ENCODE data around the gene TMC8. TPM values are rescaled to one million over a fixed set of nuclear protein-coding genes. Genes with fewer than 3 reads are reported as not detected.

TMC8 gene
- total and polyA plus RNA-seq, 2 donors from 2014 or later = 1.0 to 35.9 TPM

- FAIRE-seq (no peak), DNase-seq (peak in 1 of 5 donors; percentile 59)
- peaks cover 0 to 5% (median 0%) of the 10 kb centered on the region in 3 donors for H3K36me3 ChIP-seq (ENCODE audit: control insufficient read depth in 2 of 3, insufficient read depth in 3 of 3, low read length in 3 of 3)
- no peak overlapping the region for H3K9ac ChIP-seq (ENCODE audit: low read length in 3 of 3)
- no peaks in the 10 kb centered on the region for H3K9me3 ChIP-seq (ENCODE audit: control insufficient read depth in 2 of 3, insufficient read depth in 1 of 3, low read length in 3 of 3)
- H3K27me3 ChIP-seq (ENCODE audit: control insufficient read depth, insufficient read depth, low read length) = no peaks in the 10 kb centered on the region
- no peak overlapping the region for H3K27ac ChIP-seq (ENCODE audit: low read depth in 2 of 2, low read length in 2 of 2)
- intact Hi-C loops (cut with DNase I) = no loop called here
- TF ChIP-seq, protein P1, sequence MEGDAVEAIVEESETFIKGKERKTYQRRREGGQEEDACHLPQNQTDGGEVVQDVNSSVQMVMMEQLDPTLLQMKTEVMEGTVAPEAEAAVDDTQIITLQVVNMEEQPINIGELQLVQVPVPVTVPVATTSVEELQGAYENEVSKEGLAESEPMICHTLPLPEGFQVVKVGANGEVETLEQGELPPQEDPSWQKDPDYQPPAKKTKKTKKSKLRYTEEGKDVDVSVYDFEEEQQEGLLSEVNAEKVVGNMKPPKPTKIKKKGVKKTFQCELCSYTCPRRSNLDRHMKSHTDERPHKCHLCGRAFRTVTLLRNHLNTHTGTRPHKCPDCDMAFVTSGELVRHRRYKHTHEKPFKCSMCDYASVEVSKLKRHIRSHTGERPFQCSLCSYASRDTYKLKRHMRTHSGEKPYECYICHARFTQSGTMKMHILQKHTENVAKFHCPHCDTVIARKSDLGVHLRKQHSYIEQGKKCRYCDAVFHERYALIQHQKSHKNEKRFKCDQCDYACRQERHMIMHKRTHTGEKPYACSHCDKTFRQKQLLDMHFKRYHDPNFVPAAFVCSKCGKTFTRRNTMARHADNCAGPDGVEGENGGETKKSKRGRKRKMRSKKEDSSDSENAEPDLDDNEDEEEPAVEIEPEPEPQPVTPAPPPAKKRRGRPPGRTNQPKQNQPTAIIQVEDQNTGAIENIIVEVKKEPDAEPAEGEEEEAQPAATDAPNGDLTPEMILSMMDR (IDR thresholded peaks at IDR 0.05; ENCODE audit: borderline replicate concordance, extremely low read depth, insufficient read depth) = no peak
- no peak overlapping the region for H3K4me3 ChIP-seq (ENCODE audit: low read length in 3 of 3)
- H3K4me1 ChIP-seq (ENCODE audit: control insufficient read depth in 2 of 3, insufficient read depth in 2 of 3, low read depth in 1 of 3, low read length in 3 of 3) = peaks cover 0 to 19% (median 0%) of the 10 kb centered on the region in 3 donors
Observed at GRCh38 chr17:78125976-78126894, 4.3 kb upstream of the TMC8 start.

DNA sequence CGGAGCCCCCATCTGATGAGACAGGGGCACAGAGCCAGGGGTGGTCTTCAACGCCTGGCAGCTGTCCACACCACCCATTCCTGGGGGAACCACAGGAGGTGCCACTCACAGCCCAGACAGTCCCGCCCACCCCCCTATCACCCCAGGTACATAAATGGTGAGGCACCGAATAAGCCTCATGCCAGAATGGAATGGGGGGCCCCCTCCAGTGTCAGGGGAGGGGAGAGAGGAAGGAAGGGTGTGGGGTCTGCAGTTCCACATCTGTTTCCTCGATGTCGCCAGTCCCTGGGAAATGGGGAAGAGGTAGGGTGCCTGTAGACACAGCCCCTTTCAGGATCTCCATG, 3.7 kb upstream of the TMC8 start:
- Histone ChIP-seq H3K4me3 (ENCODE audit: low read length in 3 of 3) (peak overlapping the region in 1 of 3 donors; percentile 62), H3K27ac (ENCODE audit: low read depth in 2 of 2, low read length in 2 of 2) (peak overlapping the region; percentile 27 to 71), H3K4me1 (ENCODE audit: control insufficient read depth in 2 of 3, insufficient read depth in 2 of 3, low read depth in 1 of 3, low read length in 3 of 3) (peaks cover 0 to 19% (median 0%) of the 10 kb centered on the region in 3 donors), H3K36me3 (ENCODE audit: control insufficient read depth in 2 of 3, insufficient read depth in 3 of 3, low read length in 3 of 3) (peaks cover 0 to 5% (median 0%) of the 10 kb centered on the region in 3 donors), H3K9ac (ENCODE audit: low read length in 3 of 3) (no peak overlapping the region), H3K27me3 (ENCODE audit: control insufficient read depth, insufficient read depth, low read length) (no peaks in the 10 kb centered on the region), H3K9me3 (ENCODE audit: control insufficient read depth in 2 of 3, insufficient read depth in 1 of 3, low read length in 3 of 3) (no peaks in the 10 kb centered on the region)
- intact Hi-C loops (cut with DNase I) = no loop called here
- DNase-seq = no peak
- FAIRE-seq = no peak
- TF ChIP-seq, protein P1 (IDR thresholded peaks at IDR 0.05; ENCODE audit: borderline replicate concordance, extremely low read depth, insufficient read depth) = no peak

- Histone ChIP-seq H3K27ac (ENCODE audit: low read depth in 2 of 2, low read length in 2 of 2) (peak overlapping the region; percentile 67 to 71), H3K36me3 (ENCODE audit: control insufficient read depth in 2 of 3, insufficient read depth in 3 of 3, low read length in 3 of 3) (peaks cover 0 to 5% (median 0%) of the 10 kb centered on the region in 3 donors), H3K4me3 (ENCODE audit: low read length in 3 of 3) (peak overlapping the region in 2 of 3 donors; percentile 18 to 62), H3K4me1 (ENCODE audit: control insufficient read depth in 2 of 3, insufficient read depth in 2 of 3, low read depth in 1 of 3, low read length in 3 of 3) (peaks cover 0 to 19% (median 0%) of the 10 kb centered on the region in 3 donors), H3K27me3 (ENCODE audit: control insufficient read depth, insufficient read depth, low read length) (no peaks in the 10 kb centered on the region), H3K9ac (ENCODE audit: low read length in 3 of 3) (peak overlapping the region in 2 of 3 donors; percentile 2 to 46), H3K9me3 (ENCODE audit: control insufficient read depth in 2 of 3, insufficient read depth in 1 of 3, low read length in 3 of 3) (no peaks in the 10 kb centered on the region)
- intact Hi-C loops (cut with DNase I) = no loop called here
- TF ChIP-seq, protein P1 (IDR thresholded peaks at IDR 0.05; ENCODE audit: borderline replicate concordance, extremely low read depth, insufficient read depth) = no peak
- FAIRE-seq (no peak), DNase-seq (peak; percentile 60 to 91 (median 78))
Observed at GRCh38 chr17:78127239-78127887, 3.2 kb upstream of the TMC8 start.

Data from kidney (tissue), 14 donors.